Keratinocyte (primary cell): ENCODE results near the gene ADAP2. TPM values are rescaled to one million over a fixed set of nuclear protein-coding genes. Genes with fewer than 3 reads are reported as not detected.
"Not testable (repeated sequence)": the region's sequence is repeated elsewhere in the genome, so short reads cannot be mapped to it uniquely, and the experiment has no call there.

Experiments
- DNase-seq: peaks from one replicate; pipeline ENCODE4 v3.0.0-alpha.2; 2011; ENCODE audit warnings: low read depth, missing footprints, low spot score
- FAIRE-seq: peaks from 2 replicates; lab custom pipeline; 2011; peaks lifted over from hg19 to GRCh38; lab: Jason Lieb, UNC
- H2AFZ ChIP-seq: 2 replicates; pipeline ENCODE4 v1.6.0; 2012; ENCODE audit warnings: low read length, control low read depth, inconsistent platforms; ENCODE audit not compliant: control insufficient read depth
- H3K27ac ChIP-seq: 2 replicates; pipeline ENCODE4 v1.5.1; 2011; ENCODE audit warnings: low read length; ENCODE audit not compliant: control insufficient read depth, insufficient read depth
- H3K27me3 ChIP-seq: 3 replicates; pipeline ENCODE4 v1.6.0; 2011; ENCODE audit warnings: low read length; ENCODE audit not compliant: control insufficient read depth, insufficient read depth; ENCODE audit errors: extremely low read depth
- H3K36me3 ChIP-seq, 2 experiments: 2 replicates in 1 of 2; 3 replicates in 1 of 2; pipeline ENCODE4 v1.5.1; 2011; ENCODE audit warnings: low read length in 2 of 2, mild to moderate bottlenecking in 1 of 2; ENCODE audit not compliant: control insufficient read depth in 2 of 2, insufficient read depth in 2 of 2; ENCODE audit errors: extremely low read depth in 1 of 2
- H3K4me1 ChIP-seq: 3 replicates; pipeline ENCODE4 v1.5.1; 2011; ENCODE audit warnings: low read length; ENCODE audit not compliant: control insufficient read depth, insufficient read depth; ENCODE audit errors: extremely low read depth
- H3K4me2 ChIP-seq: 3 replicates; pipeline ENCODE4 v1.6.0; 2011; ENCODE audit warnings: low read depth, low read length; ENCODE audit not compliant: control insufficient read depth, insufficient read depth; ENCODE audit errors: extremely low read depth
- H3K4me3 ChIP-seq, 3 experiments: fragments of 200-600 bp in 1 of 3; sonication (generic) in 1 of 3; 2 replicates in 2 of 3; 3 replicates in 1 of 3; pipeline ENCODE4 v1.5.1; 2011 to 2016; ENCODE audit warnings: low read length in 3 of 3, mild to moderate bottlenecking in 3 of 3, control low read depth in 2 of 3, inconsistent platforms in 1 of 3, low read depth in 1 of 3, mixed read lengths in 1 of 3, mixed run types in 1 of 3, moderate library complexity in 1 of 3; ENCODE audit not compliant: control insufficient read depth in 2 of 3, insufficient read depth in 2 of 3; ENCODE audit errors: extremely low read depth in 1 of 3
- H3K79me2 ChIP-seq: 2 replicates; pipeline ENCODE4 v1.6.0; 2012; ENCODE audit warnings: low read length; ENCODE audit not compliant: control insufficient read depth, insufficient read depth
- H3K9ac ChIP-seq: 3 replicates; pipeline ENCODE4 v1.6.0; 2011; ENCODE audit warnings: low read length; ENCODE audit not compliant: control insufficient read depth, insufficient read depth; ENCODE audit errors: extremely low read depth
- H3K9me1 ChIP-seq: 3 replicates; pipeline ENCODE4 v1.6.0; 2011; ENCODE audit warnings: low read length; ENCODE audit not compliant: control insufficient read depth, insufficient read depth; ENCODE audit errors: extremely low read depth
- H3K9me3 ChIP-seq: 2 replicates; pipeline ENCODE4 v1.5.1; 2012; ENCODE audit warnings: low read depth, low read length; ENCODE audit not compliant: control insufficient read depth
- H4K20me1 ChIP-seq: 3 replicates; pipeline ENCODE4 v1.6.0; 2011; ENCODE audit warnings: low read length; ENCODE audit not compliant: control insufficient read depth, insufficient read depth; ENCODE audit errors: extremely low read depth
- EZH2 ChIP-seq: IDR thresholded peaks from one replicate; pipeline ENCODE4 v1.6.1; 2012; ENCODE audit warnings: inconsistent platforms, mild to moderate bottlenecking, low read length, moderate library complexity
- dilution Hi-C: fragments of 300-500 bp; cut with MboI; formaldehyde crosslinking; loops from one replicate; pipeline ENCODE4 v1.7.0; 2020; ENCODE audit warnings: low sequenced_read_pairs; ENCODE audit not compliant: extremely low pct_ligation_motif_present
- polyA plus RNA-seq, 5 experiments: library from polyadenylated mRNA; depleted of rRNA in 3 of 5; stranded (reverse) in 3 of 5; stranded (forward) in 1 of 5; unstranded in 1 of 5; fragments of >200 nt; gene quantifications; 1 replicate in 1 of 5; 2 replicates in 3 of 5; 3 replicates in 1 of 5; pipeline versions ENCODE4 v1.2.1 to v1.2.3, GENCODE V29; 2011 to 2012; ENCODE audit warnings: missing spikeins in 2 of 5, low read depth in 1 of 5, low replicate concordance in 1 of 5
- TF ChIP-seq, protein P1 (sequence below), 3 experiments: IDR thresholded peaks in 1 of 3; conservative IDR thresholded peaks in 1 of 3; optimal IDR thresholded peaks in 1 of 3; 2 replicates in 2 of 3; 3 replicates in 1 of 3; pipeline versions ENCODE3 to v1.5.1; 2011; ENCODE audit warnings: low read length in 3 of 3, mild to moderate bottlenecking in 3 of 3, moderate library complexity in 2 of 3, control low read depth in 1 of 3, inconsistent platforms in 1 of 3; ENCODE audit not compliant: insufficient read depth in 2 of 3; ENCODE audit errors: extremely low read depth in 1 of 3

The ADAP2 gene
- polyA plus RNA-seq, 1 donor (not counting 4 experiments of a cell fraction or from before 2014, with no cell fraction given): 1.4 TPM

DNA sequence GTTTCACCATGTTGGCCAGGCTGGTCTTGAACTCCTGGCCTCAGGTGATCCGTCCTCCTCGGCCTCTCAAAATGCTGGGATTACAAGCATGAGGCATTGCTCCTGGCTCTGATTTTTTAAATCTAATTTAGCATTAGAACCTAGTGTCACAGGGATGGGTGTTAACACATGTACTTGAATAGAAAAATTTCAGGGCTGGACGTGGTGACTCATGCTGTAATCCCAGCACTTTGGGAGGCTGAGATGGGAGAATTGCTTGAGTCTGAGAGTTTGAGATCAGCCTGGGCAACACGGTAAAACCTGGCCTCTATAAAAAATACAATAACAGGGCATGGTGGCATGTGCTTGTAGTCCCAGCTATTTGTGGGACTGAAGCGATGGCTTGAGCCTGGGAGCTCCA is 43.1 kb downstream of the ADAP2 start:
- H4K20me1 ChIP-seq: no peaks in the 10 kb centered on the region
- no peak overlapping the region for H3K4me3 ChIP-seq
- no peaks in the 10 kb centered on the region for H3K79me2 ChIP-seq
- no peaks in the 10 kb centered on the region for H3K4me1 ChIP-seq
- TF ChIP-seq, protein P1, sequence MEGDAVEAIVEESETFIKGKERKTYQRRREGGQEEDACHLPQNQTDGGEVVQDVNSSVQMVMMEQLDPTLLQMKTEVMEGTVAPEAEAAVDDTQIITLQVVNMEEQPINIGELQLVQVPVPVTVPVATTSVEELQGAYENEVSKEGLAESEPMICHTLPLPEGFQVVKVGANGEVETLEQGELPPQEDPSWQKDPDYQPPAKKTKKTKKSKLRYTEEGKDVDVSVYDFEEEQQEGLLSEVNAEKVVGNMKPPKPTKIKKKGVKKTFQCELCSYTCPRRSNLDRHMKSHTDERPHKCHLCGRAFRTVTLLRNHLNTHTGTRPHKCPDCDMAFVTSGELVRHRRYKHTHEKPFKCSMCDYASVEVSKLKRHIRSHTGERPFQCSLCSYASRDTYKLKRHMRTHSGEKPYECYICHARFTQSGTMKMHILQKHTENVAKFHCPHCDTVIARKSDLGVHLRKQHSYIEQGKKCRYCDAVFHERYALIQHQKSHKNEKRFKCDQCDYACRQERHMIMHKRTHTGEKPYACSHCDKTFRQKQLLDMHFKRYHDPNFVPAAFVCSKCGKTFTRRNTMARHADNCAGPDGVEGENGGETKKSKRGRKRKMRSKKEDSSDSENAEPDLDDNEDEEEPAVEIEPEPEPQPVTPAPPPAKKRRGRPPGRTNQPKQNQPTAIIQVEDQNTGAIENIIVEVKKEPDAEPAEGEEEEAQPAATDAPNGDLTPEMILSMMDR (optimal IDR thresholded peaks at IDR 0.05 in 1 of 3, IDR thresholded peaks at IDR 0.05 in 1 of 3, conservative IDR thresholded peaks at IDR 0.05 in 1 of 3; ENCODE audit: extremely low read depth in 1 of 3, insufficient read depth in 2 of 3, low read length in 3 of 3): no peak
- TF ChIP-seq EZH2: no peak
- FAIRE-seq: no peak
- no peaks in the 10 kb centered on the region for H3K36me3 ChIP-seq
- no peaks in the 10 kb centered on the region for H3K9me1 ChIP-seq
- no peak overlapping the region for H2AFZ ChIP-seq
- H3K9ac ChIP-seq: no peak overlapping the region
- no peaks in the 10 kb centered on the region for H3K9me3 ChIP-seq
- H3K27me3 ChIP-seq: no peaks in the 10 kb centered on the region
- no peak overlapping the region for H3K27ac ChIP-seq
- no peak overlapping the region for H3K4me2 ChIP-seq
- dilution Hi-C loops: no loop called here
- no peak for DNase-seq

DNA sequence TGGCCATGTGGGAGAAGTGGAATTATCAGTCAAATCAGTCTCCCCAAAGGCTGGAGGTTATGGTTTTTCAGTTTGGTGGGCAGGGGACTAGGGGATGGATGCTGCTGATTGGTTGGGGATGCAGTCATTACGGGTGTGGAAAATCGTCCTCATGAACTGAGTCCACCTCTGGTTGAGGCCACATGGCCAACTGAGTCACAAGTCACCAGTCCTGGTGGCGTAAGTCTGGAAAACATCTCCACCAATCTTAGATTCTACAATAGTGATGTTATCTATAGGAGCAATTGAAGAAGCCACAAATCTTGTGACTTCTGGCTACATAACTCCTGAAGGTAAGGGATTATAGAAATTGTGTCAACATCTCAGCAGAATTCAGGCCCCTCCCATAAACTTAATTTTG is 43.9 kb downstream of the ADAP2 start:
- Histone ChIP-seq H3K27me3 (no peaks in the 10 kb centered on the region), H3K4me2 (no peak overlapping the region), H4K20me1 (no peaks in the 10 kb centered on the region), H3K9me3 (no peaks in the 10 kb centered on the region), H3K36me3 (no peaks in the 10 kb centered on the region), H3K79me2 (no peaks in the 10 kb centered on the region), H3K4me1 (no peaks in the 10 kb centered on the region), H3K27ac (no peak overlapping the region), H3K9me1 (no peaks in the 10 kb centered on the region), H3K4me3 (no peak overlapping the region), H3K9ac (no peak overlapping the region), H2AFZ (no peak overlapping the region)
- no peak for DNase-seq
- dilution Hi-C loops: no loop called here
- no peak for TF ChIP-seq EZH2
- TF ChIP-seq, protein P1 (optimal IDR thresholded peaks at IDR 0.05 in 1 of 3, IDR thresholded peaks at IDR 0.05 in 1 of 3, conservative IDR thresholded peaks at IDR 0.05 in 1 of 3; ENCODE audit: extremely low read depth in 1 of 3, insufficient read depth in 2 of 3, low read length in 3 of 3): no peak
- no peak for FAIRE-seq

DNA sequence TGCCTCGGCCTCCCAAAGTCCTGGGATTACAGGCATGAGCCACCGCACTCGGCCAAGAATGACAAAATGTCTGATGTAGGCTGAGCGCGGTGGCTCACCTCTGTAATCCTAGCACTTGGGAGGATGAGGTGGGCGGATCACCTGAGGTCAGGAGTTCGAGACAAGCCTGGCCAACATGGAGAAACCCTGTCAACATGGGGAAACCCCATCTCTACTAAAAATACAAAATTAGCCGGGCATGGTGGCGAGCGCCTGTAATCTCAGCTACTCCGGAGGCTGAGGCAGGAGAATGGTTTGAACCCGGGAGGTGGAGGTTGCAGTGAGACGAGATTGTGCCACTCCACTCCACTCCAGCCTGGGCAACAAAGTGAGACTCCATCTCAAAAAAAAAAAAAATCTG is 46.2 kb downstream of the ADAP2 start:
- DNase-seq, H3K27ac ChIP-seq, H3K36me3 ChIP-seq, H3K4me1 ChIP-seq, dilution Hi-C loops, H4K20me1 ChIP-seq, H3K79me2 ChIP-seq, H3K9me1 ChIP-seq, H3K4me2 ChIP-seq, H3K4me3 ChIP-seq, FAIRE-seq, H3K9me3 ChIP-seq, H3K9ac ChIP-seq, H2AFZ ChIP-seq, H3K27me3 ChIP-seq: not testable (repeated sequence)
